ENCODE data around the gene PTGDS. TPM values are rescaled to one million over a fixed set of nuclear protein-coding genes. Genes with fewer than 3 reads are reported as not detected.

Gene PTGDS
- total and polyA plus RNA-seq, 7 experiments from 2014 or later = 0.97 to 68.7 (median 4.3) TPM; not detected in 2

- Mint-ChIP-seq H3K4me1 (peaks cover 0 to 16% (median 6%) of the 10 kb centered on the region in 7 donors), H3K27me3 (no peaks in the 10 kb centered on the region), H3K27ac (no peak overlapping the region), H3K36me3 (no peaks in the 10 kb centered on the region), H3K4me3 (no peak overlapping the region), H3K9me3 (peaks cover 0 to 7% (median 0%) of the 10 kb centered on the region in 11 donors)
- no peaks in the 10 kb centered on the region for H3K36me3 ChIP-seq (ENCODE audit: control insufficient read depth in 2 of 3, insufficient read depth in 3 of 3, low read length in 3 of 3)
- CTCF ChIA-PET = no interaction called here
- POLR2A ChIA-PET = no interaction called here
- no peak overlapping the region for H3K4me3 ChIP-seq (ENCODE audit: low read length)
- ATAC-seq = no peak
- DNase-seq = no peak
- H3K27me3 ChIP-seq (ENCODE audit: control insufficient read depth in 2 of 2, insufficient read depth in 2 of 2, low read length in 2 of 2) = no peaks in the 10 kb centered on the region
- H3K4me1 ChIP-seq (ENCODE audit: control insufficient read depth in 2 of 2, insufficient read depth in 2 of 2, low read length in 2 of 2) = peaks cover 0 to 27% of the 10 kb centered on the region in 2 donors
- H3K27ac ChIP-seq (ENCODE audit: low read depth, low read length) = no peak overlapping the region
- H3K9me3 ChIP-seq (ENCODE audit: control insufficient read depth in 2 of 3, low read length in 3 of 3) = no peaks in the 10 kb centered on the region
- intact Hi-C loops (cut with micrococcal nuclease) = no loop called here
Observed at GRCh38 chr9:136955943-136956335, 21.4 kb upstream of the PTGDS start.

- Histone ChIP-seq H3K4me3 (ENCODE audit: low read length) (no peak overlapping the region), H3K9me3 (ENCODE audit: control insufficient read depth in 2 of 3, low read length in 3 of 3) (no peaks in the 10 kb centered on the region), H3K4me1 (ENCODE audit: control insufficient read depth in 2 of 2, insufficient read depth in 2 of 2, low read length in 2 of 2) (peaks cover 0 to 34% of the 10 kb centered on the region in 2 donors), H3K36me3 (ENCODE audit: control insufficient read depth in 2 of 3, insufficient read depth in 3 of 3, low read length in 3 of 3) (no peaks in the 10 kb centered on the region), H3K27ac (ENCODE audit: low read depth, low read length) (no peak overlapping the region), H3K27me3 (ENCODE audit: control insufficient read depth in 2 of 2, insufficient read depth in 2 of 2, low read length in 2 of 2) (no peaks in the 10 kb centered on the region)
- H3K4me1 Mint-ChIP-seq = peaks cover 0 to 16% (median 6%) of the 10 kb centered on the region in 7 donors
- H3K4me3 Mint-ChIP-seq = no peak overlapping the region
- H3K36me3 Mint-ChIP-seq = no peaks in the 10 kb centered on the region
- no peak overlapping the region for H3K27ac Mint-ChIP-seq
- no peak for DNase-seq
- CTCF ChIA-PET = no interaction called here
- intact Hi-C loops (cut with micrococcal nuclease) = no loop called here
- no peak for ATAC-seq
- POLR2A ChIA-PET = no interaction called here
- peaks cover 0 to 7% (median 0%) of the 10 kb centered on the region in 11 donors for H3K9me3 Mint-ChIP-seq
- no peaks in the 10 kb centered on the region for H3K27me3 Mint-ChIP-seq
Observed at GRCh38 chr9:136956604-136957003, 20.7 kb upstream of the PTGDS start.

GRCh38 chr9:136957461-136957860, 19.8 kb upstream of the PTGDS start:
- Histone ChIP-seq H3K4me1 (ENCODE audit: control insufficient read depth in 2 of 2, insufficient read depth in 2 of 2, low read length in 2 of 2) (peaks cover 0 to 41% of the 10 kb centered on the region in 2 donors), H3K9me3 (ENCODE audit: control insufficient read depth in 2 of 3, low read length in 3 of 3) (no peaks in the 10 kb centered on the region), H3K27me3 (ENCODE audit: control insufficient read depth in 2 of 2, insufficient read depth in 2 of 2, low read length in 2 of 2) (no peaks in the 10 kb centered on the region), H3K36me3 (ENCODE audit: control insufficient read depth in 2 of 3, insufficient read depth in 3 of 3, low read length in 3 of 3) (no peaks in the 10 kb centered on the region), H3K4me3 (ENCODE audit: low read length) (no peak overlapping the region), H3K27ac (ENCODE audit: low read depth, low read length) (no peak overlapping the region)
- Mint-ChIP-seq H3K4me1 (peaks cover 0 to 16% (median 6%) of the 10 kb centered on the region in 7 donors), H3K9me3 (peaks cover 0 to 7% (median 0%) of the 10 kb centered on the region in 11 donors), H3K27ac (no peak overlapping the region), H3K36me3 (no peaks in the 10 kb centered on the region), H3K27me3 (no peaks in the 10 kb centered on the region), H3K4me3 (no peak overlapping the region)
- intact Hi-C loops (cut with micrococcal nuclease) = no loop called here
- ChIA-PET CTCF (no interaction called here), POLR2A (no interaction called here)
- ATAC-seq (no peak), DNase-seq (no peak)

- no peaks in the 10 kb centered on the region for H3K36me3 ChIP-seq (ENCODE audit: control insufficient read depth in 2 of 3, insufficient read depth in 3 of 3, low read length in 3 of 3)
- Mint-ChIP-seq H3K4me3 (peak overlapping the region in 1 of 10 donors; percentile 2), H3K27me3 (no peaks in the 10 kb centered on the region), H3K36me3 (no peaks in the 10 kb centered on the region), H3K27ac (no peak overlapping the region), H3K9me3 (peaks cover 0 to 7% (median 0%) of the 10 kb centered on the region in 11 donors), H3K4me1 (peaks cover 0 to 16% (median 9%) of the 10 kb centered on the region in 7 donors)
- intact Hi-C loops (cut with micrococcal nuclease) = no loop called here
- ATAC-seq (no peak), DNase-seq (no peak)
- peaks cover 0 to 46% of the 10 kb centered on the region in 2 donors for H3K4me1 ChIP-seq (ENCODE audit: control insufficient read depth in 2 of 2, insufficient read depth in 2 of 2, low read length in 2 of 2)
- H3K9me3 ChIP-seq (ENCODE audit: control insufficient read depth in 2 of 3, low read length in 3 of 3) = no peaks in the 10 kb centered on the region
- CTCF ChIA-PET = no interaction called here
- POLR2A ChIA-PET = interaction anchor here (0.9 kb wide), 1 partner anchor 10 kb away, joined by 4 read pairs; no protein-coding TSS in a partner anchor
- no peaks in the 10 kb centered on the region for H3K27me3 ChIP-seq (ENCODE audit: control insufficient read depth in 2 of 2, insufficient read depth in 2 of 2, low read length in 2 of 2)
- H3K4me3 ChIP-seq (ENCODE audit: low read length) = no peak overlapping the region
- no peak overlapping the region for H3K27ac ChIP-seq (ENCODE audit: low read depth, low read length)
Observed at GRCh38 chr9:136957901-136958300, 19.4 kb upstream of the PTGDS start.

- Histone ChIP-seq H3K9me3 (ENCODE audit: control insufficient read depth in 2 of 3, low read length in 3 of 3) (no peaks in the 10 kb centered on the region), H3K27ac (ENCODE audit: low read depth, low read length) (no peak overlapping the region), H3K27me3 (ENCODE audit: control insufficient read depth in 2 of 2, insufficient read depth in 2 of 2, low read length in 2 of 2) (no peaks in the 10 kb centered on the region), H3K4me1 (ENCODE audit: control insufficient read depth in 2 of 2, insufficient read depth in 2 of 2, low read length in 2 of 2) (peaks cover 0 to 48% of the 10 kb centered on the region in 2 donors), H3K4me3 (ENCODE audit: low read length) (no peak overlapping the region), H3K36me3 (ENCODE audit: control insufficient read depth in 2 of 3, insufficient read depth in 3 of 3, low read length in 3 of 3) (no peaks in the 10 kb centered on the region)
- H3K4me1 Mint-ChIP-seq = peaks cover 0 to 16% (median 11%) of the 10 kb centered on the region in 7 donors
- DNase-seq = no peak
- CTCF ChIA-PET = no interaction called here
- ATAC-seq = no peak
- peaks cover 0 to 7% (median 0%) of the 10 kb centered on the region in 11 donors for H3K9me3 Mint-ChIP-seq
- H3K4me3 Mint-ChIP-seq = no peak overlapping the region
- no peaks in the 10 kb centered on the region for H3K27me3 Mint-ChIP-seq
- intact Hi-C loops (cut with micrococcal nuclease) = no loop called here
- H3K27ac Mint-ChIP-seq = no peak overlapping the region
- H3K36me3 Mint-ChIP-seq = no peaks in the 10 kb centered on the region
- POLR2A ChIA-PET = interaction anchor here (0.9 to 1.1 kb wide), 2 partner anchors 10 to 151 kb away, joined by 3 to 4 read pairs; no protein-coding TSS in a partner anchor
Observed at GRCh38 chr9:136958473-136958872, 18.8 kb upstream of the PTGDS start.

- H3K27me3 Mint-ChIP-seq = no peaks in the 10 kb centered on the region
- no peaks in the 10 kb centered on the region for H3K36me3 ChIP-seq (ENCODE audit: control insufficient read depth in 2 of 3, insufficient read depth in 3 of 3, low read length in 3 of 3)
- peaks cover 0 to 7% (median 0%) of the 10 kb centered on the region in 11 donors for H3K9me3 Mint-ChIP-seq
- no peaks in the 10 kb centered on the region for H3K36me3 Mint-ChIP-seq
- H3K27me3 ChIP-seq (ENCODE audit: control insufficient read depth in 2 of 2, insufficient read depth in 2 of 2, low read length in 2 of 2) = no peaks in the 10 kb centered on the region
- H3K27ac Mint-ChIP-seq = no peak overlapping the region
- intact Hi-C loops (cut with micrococcal nuclease) = no loop called here
- ChIA-PET POLR2A (interaction anchor here (0.9 to 1.1 kb wide), 3 partner anchors 8 to 152 kb away, joined by 3 to 4 read pairs (median 4); no protein-coding TSS in a partner anchor), CTCF (no interaction called here)
- no peaks in the 10 kb centered on the region for H3K9me3 ChIP-seq (ENCODE audit: control insufficient read depth in 2 of 3, low read length in 3 of 3)
- H3K4me1 Mint-ChIP-seq = peaks cover 0 to 16% (median 11%) of the 10 kb centered on the region in 7 donors
- ATAC-seq = no peak
- no peak overlapping the region for H3K27ac ChIP-seq (ENCODE audit: low read depth, low read length)
- H3K4me3 ChIP-seq (ENCODE audit: low read length) = no peak overlapping the region
- H3K4me1 ChIP-seq (ENCODE audit: control insufficient read depth in 2 of 2, insufficient read depth in 2 of 2, low read length in 2 of 2) = peaks cover 0 to 51% of the 10 kb centered on the region in 2 donors
- no peak for DNase-seq
- H3K4me3 Mint-ChIP-seq = no peak overlapping the region
Observed at GRCh38 chr9:136958898-136959850, 18.1 kb upstream of the PTGDS start.
